Large intestine (tissue), 3 donors: Measurements from ENCODE around the gene PATZ1. TPM values are rescaled to one million over a fixed set of nuclear protein-coding genes. Genes with fewer than 3 reads are reported as not detected.
"Not testable (repeated sequence)": the region's sequence is repeated elsewhere in the genome, so short reads cannot be mapped to it uniquely, and the experiment has no call there.

ENCODE experiments used
- DNase-seq, 2 donors: peaks; one replicate each; pipeline versions ENCODE4 v3.0.0 to v3.0.0-alpha.2; 2013
- H3K27ac ChIP-seq: one replicate; pipeline ENCODE4 v1.5.1; 2013; ENCODE audit warnings: low read length
- H3K27me3 ChIP-seq: 2 replicates; pipeline ENCODE4 v1.6.1; 2013; ENCODE audit warnings: low read length; ENCODE audit not compliant: control insufficient read depth, insufficient read depth
- H3K36me3 ChIP-seq: 2 replicates; pipeline ENCODE4 v1.6.1; 2013; ENCODE audit warnings: low read length; ENCODE audit not compliant: control insufficient read depth, insufficient read depth
- H3K4me1 ChIP-seq: one replicate; pipeline ENCODE4 v1.6.1; 2013; ENCODE audit warnings: low read length; ENCODE audit not compliant: control insufficient read depth, insufficient read depth
- H3K4me3 ChIP-seq: one replicate; pipeline ENCODE4 v1.5.1; 2013; ENCODE audit warnings: low read length
- H3K9me3 ChIP-seq: one replicate; pipeline ENCODE4 v1.6.1; 2013; ENCODE audit warnings: mild to moderate bottlenecking, low read depth, low read length, moderate library complexity; ENCODE audit not compliant: control insufficient read depth
- WGBS: methylation state at CpG from one replicate; pipeline ENCODE4 v1.1.5; 2013; ENCODE audit warnings: low lambda C conversion rate; ENCODE audit not compliant: insufficient coverage; 5-methylcytosine and 5-hydroxymethylcytosine counted together
- polyA plus RNA-seq: library from polyadenylated mRNA; unstranded; fragments of 120-200 nt; gene quantifications from one replicate; pipeline ENCODE4 v1.2.1, GENCODE V29; 2013

The PATZ1 gene
- polyA plus RNA-seq, 1 donor: 38.0 TPM

DNA sequence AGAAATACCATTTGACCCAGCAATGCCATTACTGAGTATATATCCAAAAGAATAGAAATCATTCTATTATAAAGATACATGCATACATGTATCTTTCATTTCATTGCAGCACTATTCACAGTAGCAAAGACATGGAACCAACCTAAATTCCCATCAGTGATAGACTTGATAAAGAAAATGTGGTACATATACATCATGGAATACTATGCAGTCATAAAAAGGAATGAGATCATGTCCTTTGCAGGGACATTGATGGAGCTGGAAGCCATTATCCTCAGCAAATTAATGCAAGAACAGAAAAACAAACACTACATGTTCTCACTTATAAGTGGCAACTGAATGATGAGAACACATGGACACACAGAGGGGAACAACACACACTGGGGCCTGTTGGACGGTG, 31.9 kb downstream of the PATZ1 start:
- not testable (repeated sequence) for H3K27me3 ChIP-seq, H3K36me3 ChIP-seq, H3K4me1 ChIP-seq, H3K4me3 ChIP-seq, H3K9me3 ChIP-seq, DNase-seq, H3K27ac ChIP-seq
- no CpG with 5 or more reads among the region's 1 CpG for WGBS

DNA sequence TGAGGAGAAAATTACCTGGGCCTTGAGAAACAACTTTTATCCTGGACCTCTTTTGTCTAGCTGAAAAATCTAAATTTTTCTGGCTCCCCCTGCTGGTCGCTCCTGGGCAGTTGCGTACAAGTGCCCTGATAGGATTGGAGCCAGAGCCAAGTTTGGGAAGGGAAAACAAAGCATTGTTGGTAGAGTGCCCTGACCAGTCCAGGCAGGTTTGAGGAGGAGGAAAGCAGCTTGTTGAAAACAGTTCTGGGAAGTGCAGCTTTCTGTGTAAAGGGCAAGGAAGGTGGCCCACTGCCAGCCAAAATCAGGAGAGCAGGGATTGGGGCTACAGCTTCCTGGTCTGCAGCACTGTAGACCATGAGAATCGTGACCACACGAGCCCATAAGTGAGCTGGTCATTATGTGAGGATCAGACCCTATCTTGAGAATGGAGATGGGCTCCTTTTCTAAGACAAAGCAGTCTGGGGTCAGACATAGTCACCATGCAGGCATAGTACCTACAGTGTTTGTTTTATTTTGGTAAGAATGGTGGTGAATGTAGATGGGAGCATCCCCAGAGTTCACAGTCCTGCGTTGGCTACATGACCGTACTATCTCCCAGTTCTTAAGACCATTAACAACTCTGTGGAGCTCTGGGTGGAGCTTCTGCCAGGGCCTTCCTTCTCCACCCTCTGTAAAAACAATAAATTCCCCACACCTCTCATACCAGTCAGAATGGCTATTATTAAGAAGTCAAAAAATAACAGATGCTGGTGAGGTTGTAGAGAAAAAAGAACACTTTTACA, 32.6 kb downstream of the PATZ1 start:
- Histone ChIP-seq H3K36me3 (no peaks in the 10 kb centered on the region), H3K9me3 (peaks cover 4% of the 10 kb centered on the region), H3K27me3 (no peaks in the 10 kb centered on the region), H3K27ac (no peak overlapping the region), H3K4me3 (no peak overlapping the region), H3K4me1 (no peaks in the 10 kb centered on the region)
- WGBS: no CpG with 5 or more reads among the region's 6 CpGs
- peak; percentile 45 to 54 for DNase-seq

DNA sequence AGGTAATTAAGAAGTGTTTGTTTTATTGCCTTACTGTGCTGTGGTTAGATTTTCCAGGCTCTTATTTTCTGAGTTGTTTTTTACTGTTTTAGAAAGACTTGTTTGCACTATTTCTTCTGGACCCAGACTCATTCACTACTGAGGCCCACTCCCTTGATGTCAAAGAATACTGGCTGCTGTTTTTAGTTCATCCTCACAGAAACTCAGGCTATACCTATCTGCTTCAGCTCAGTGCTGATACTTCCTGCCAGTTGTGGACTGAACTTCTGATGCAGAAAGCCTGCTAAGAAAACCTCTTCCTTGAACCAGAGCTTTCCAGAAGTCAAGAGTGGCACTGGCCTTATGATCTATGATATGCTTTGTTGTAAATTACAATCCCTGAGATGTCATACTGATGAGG, 38.0 kb downstream of the PATZ1 start:
- no peaks in the 10 kb centered on the region for H3K36me3 ChIP-seq
- H3K27me3 ChIP-seq: no peaks in the 10 kb centered on the region
- no peaks in the 10 kb centered on the region for H3K4me1 ChIP-seq
- H3K4me3 ChIP-seq: no peak overlapping the region
- H3K9me3 ChIP-seq: no peaks in the 10 kb centered on the region
- no peak for DNase-seq
- H3K27ac ChIP-seq: no peak overlapping the region

DNA sequence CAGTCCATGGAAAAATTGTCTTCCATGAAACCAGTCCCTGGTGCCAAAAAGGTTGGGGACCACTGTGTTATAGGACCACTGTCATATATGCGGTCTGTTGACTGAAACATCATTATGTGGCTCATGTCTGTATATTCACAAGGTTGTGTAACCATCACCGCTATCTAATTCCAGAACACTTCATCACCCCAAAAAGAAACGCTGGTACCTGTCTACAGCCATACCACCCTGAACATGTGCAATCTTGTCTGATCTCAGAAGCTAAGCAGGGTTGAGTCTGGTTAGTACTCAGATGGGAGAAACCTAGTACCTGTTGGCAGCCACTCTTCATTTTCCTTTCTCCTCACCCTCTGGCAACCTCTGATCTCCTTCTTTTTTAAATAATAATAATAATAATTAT, 41.0 kb downstream of the PATZ1 start:
- Histone ChIP-seq H3K36me3 (no peaks in the 10 kb centered on the region), H3K27me3 (no peaks in the 10 kb centered on the region)
- no CpG with 5 or more reads among the region's 3 CpGs for WGBS

DNA sequence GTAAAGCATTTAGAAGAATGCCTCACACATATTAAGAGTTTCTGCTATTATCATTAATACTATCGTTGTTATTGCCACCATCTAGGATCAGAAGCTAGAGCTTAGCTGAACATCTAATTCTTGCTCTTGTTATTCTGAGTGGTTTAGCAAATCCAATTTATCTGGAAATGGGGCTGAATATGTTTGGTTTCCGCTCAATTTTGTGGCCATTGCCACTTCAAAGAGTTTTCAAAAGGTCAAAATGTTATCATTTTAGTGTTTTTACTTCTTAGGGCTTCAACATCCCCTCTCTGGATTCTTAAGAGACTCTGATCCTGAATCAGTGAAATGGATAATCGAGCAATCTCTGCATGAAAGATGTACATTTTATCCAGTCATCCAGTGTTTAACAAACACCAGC, 43.6 kb downstream of the PATZ1 start:
- Histone ChIP-seq H3K9me3 (no peaks in the 10 kb centered on the region), H3K4me3 (no peak overlapping the region), H3K4me1 (peaks cover 17% of the 10 kb centered on the region), H3K36me3 (no peaks in the 10 kb centered on the region), H3K27me3 (no peaks in the 10 kb centered on the region), H3K27ac (no peak overlapping the region)
- WGBS: 71% methylated on average over 1 of the region's 3 CpGs
- DNase-seq: no peak

More for the DNA sequence above, 41.0 kb downstream of the PATZ1 start:
- H3K4me3 ChIP-seq: no peak overlapping the region
- H3K9me3 ChIP-seq: no peaks in the 10 kb centered on the region
- peaks cover 17% of the 10 kb centered on the region for H3K4me1 ChIP-seq
- H3K27ac ChIP-seq: no peak overlapping the region
- no peak for DNase-seq

DNA sequence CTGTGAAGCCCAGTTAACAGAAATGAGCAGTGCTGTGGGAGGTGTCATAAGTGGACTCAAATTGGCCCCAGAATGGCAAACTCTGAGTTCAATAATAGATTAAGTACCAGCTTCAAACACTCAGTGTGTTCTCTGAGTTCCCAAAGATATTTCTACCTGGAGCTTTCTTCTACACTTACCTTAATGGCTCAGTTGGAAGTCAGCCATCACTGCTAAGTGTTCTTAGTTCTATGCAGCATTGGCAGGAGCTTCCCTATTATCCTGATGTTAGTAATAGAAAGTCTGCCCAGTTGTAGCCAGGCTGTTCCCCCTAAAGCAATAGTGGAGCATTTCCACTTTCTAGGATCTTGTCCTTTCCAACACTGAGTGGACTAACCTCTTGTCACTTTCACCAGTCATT, 44.1 kb downstream of the PATZ1 start:
- Histone ChIP-seq H3K27ac (no peak overlapping the region), H3K4me1 (peaks cover 20% of the 10 kb centered on the region), H3K36me3 (no peaks in the 10 kb centered on the region), H3K9me3 (no peaks in the 10 kb centered on the region), H3K27me3 (no peaks in the 10 kb centered on the region), H3K4me3 (no peak overlapping the region)
- DNase-seq: no peak

DNA sequence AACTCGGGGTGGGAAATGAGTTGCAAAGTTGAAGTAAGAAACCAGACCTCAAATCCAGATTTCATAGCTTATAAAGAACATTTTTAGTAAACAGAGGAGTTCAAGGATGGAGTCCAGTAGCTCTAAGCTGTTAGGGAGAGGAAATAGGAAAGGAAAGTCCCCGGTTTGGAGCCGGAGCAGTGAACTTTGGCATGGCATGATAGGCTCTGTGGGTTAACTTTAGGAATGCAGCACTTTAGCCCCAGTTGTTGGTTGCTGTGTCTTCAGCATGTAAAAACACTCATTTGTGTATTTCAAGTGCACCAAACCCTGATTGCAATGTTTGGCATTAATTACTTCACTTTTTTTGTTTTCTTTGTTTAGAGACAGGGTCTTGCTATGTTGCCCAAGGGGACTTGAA, 45.2 kb downstream of the PATZ1 start:
- H3K4me3 ChIP-seq: no peak overlapping the region
- no peak overlapping the region for H3K27ac ChIP-seq
- 67% methylated on average over 1 of the region's 3 CpGs for WGBS
- DNase-seq: peak in 1 of 2 donors; percentile 60
- no peaks in the 10 kb centered on the region for H3K9me3 ChIP-seq
- peaks cover 26% of the 10 kb centered on the region for H3K4me1 ChIP-seq
- no peaks in the 10 kb centered on the region for H3K36me3 ChIP-seq
- no peaks in the 10 kb centered on the region for H3K27me3 ChIP-seq

DNA sequence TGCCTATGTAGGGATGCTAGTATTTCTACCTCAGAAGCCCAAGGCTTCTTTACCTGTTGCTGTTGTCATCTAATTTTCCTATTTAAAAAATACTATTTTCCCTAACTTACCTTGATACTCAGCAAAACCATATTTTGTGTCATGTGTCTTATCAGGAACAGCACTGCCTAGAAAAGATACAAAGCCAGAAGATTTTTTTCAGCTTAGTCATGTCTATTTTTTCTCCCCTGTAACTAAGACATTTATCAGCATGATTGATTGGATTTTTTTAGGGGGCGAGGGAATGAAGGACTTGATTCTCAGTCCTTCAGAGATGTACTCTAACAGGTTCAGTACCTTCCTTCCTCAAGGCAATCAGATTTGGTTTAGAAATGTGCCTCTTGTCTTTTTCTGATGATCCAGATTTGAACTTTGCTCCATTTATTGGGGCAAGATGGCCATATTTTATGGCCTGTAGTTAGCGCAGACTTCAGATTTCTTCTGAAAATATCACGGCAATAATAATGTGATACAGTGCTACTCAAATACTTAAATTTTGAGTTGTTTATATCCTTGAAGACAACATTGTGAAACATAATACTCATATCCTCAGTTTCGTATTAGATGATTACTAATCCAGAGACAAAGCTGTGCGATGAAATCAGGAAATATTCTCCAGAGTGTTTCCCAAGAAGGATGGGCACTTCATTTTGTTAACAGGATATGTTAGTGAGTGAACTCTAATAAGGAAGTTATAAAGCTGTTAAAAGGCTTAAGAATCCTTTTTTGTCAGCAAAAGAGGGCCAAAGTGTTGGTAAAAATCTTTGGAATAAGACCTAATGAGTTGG, 50.1 kb downstream of the PATZ1 start:
- H3K4me1 ChIP-seq: peaks cover 24% of the 10 kb centered on the region
- DNase-seq: peak in 1 of 2 donors; percentile 86
- H3K36me3 ChIP-seq: no peaks in the 10 kb centered on the region
- H3K27ac ChIP-seq: peak overlapping the region; percentile 89
- 33% methylated on average over 1 of the region's 5 CpGs for WGBS
- H3K9me3 ChIP-seq: no peaks in the 10 kb centered on the region
- no peak overlapping the region for H3K4me3 ChIP-seq
- H3K27me3 ChIP-seq: no peaks in the 10 kb centered on the region

DNA sequence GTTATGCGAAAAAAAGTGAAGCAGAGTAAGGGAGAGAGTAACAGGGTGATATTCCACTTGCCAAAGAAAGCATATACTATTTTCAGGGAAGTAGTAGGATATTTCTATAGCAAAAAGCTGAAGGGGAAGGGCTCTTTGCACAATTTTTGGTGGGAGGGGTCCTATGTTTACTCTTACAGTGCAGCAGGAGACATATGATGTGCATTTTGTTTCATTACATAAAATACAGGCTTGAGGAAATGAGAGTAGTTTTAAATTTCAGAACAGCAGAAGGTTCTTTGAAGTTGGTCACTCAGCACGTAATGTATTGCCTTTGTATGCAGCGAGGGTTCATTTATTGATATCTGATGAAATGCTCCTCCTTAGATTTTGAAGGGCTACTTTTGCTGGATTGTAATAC, 50.8 kb downstream of the PATZ1 start:
- Histone ChIP-seq H3K4me1 (peaks cover 19% of the 10 kb centered on the region), H3K27me3 (no peaks in the 10 kb centered on the region), H3K4me3 (no peak overlapping the region), H3K36me3 (no peaks in the 10 kb centered on the region), H3K27ac (peak overlapping the region; percentile 89), H3K9me3 (no peaks in the 10 kb centered on the region)
- WGBS: no CpG with 5 or more reads among the region's 3 CpGs
- DNase-seq: no peak

DNA sequence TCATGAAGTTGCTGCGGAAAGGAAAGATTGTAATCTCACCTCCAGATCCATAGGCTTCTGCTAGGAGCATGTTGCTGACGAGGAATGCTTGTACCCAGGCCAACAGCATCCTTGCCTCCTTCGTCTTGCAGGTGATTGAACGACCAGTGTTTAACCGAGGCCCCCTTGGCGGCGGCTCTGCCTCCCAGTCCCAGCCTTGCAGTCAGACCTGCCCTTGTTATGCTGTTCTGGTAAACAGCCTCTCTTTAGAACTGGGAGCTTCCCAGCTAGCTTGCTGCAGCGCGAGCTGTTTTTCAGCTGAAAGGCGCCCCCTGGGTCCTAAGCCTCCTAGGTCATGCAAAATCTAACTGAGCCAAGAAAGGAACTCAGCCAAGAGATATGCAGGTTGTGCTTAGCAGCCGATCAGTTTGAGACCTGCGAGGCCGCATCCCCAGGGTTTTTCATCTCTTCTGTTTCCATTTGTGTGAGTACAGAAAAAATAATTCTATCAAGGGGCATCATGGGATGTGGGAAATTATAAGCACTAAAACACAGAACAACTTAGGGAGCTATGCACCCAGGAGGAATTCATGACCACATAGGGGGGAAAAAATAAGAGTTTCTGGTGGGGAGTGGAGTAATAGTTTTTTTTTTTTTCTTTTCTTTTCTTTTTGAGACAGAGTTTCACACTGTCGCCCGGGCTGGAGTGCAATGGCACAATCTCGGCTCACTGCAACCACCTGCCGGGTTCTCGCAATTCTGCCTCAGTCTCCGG, 53.7 kb downstream of the PATZ1 start, which contains the start of gene PIK3IP1:
TSS of gene PIK3IP1 (minus strand) at position 253 of the 754 bp plus-strand sequence. CDS start at position 109, 144 bp downstream.
- Histone ChIP-seq H3K36me3 (peaks cover 19% of the 10 kb centered on the region), H3K4me3 (peak within 1 kb of the TSS; percentile 66), H3K27ac (peak within 1 kb of the TSS; percentile 78), H3K4me1 (peaks cover 36% of the 10 kb centered on the region), H3K9me3 (no peaks in the 10 kb centered on the region), H3K27me3 (no peaks in the 10 kb centered on the region)
- WGBS: no CpG with 5 or more reads among the region's 19 CpGs
- DNase-seq: peak; percentile 88 to 91
